Endothelial cell of umbilical vein (primary cell): ENCODE measurements around the gene PADI1. TPM values are rescaled to one million over a fixed set of nuclear protein-coding genes. Genes with fewer than 3 reads are reported as not detected.

ENCODE experiments used
- BruUV-seq: library from RNA; stranded (reverse); fragments of 400-500 nt; replicated peaks from 2 replicates; lab custom pipeline; 2021; lab: Mats Ljungman, UMichigan
- CTCF ChIA-PET: fragments of 300-600, 350-600 bp; sonication (Branson Sonifier 250); formaldehyde crosslinking; loops from one replicate; lab custom pipeline; 2021; ENCODE audit warnings: antibody characterized with exemption, inconsistent platforms; lab: Charles Lee
- POLR2A ChIA-PET: fragments of 300-600, 350-600 bp; sonication (Branson Sonifier 250); formaldehyde crosslinking; loops from one replicate; lab custom pipeline; 2021; ENCODE audit warnings: antibody characterized with exemption, inconsistent platforms; lab: Charles Lee
- DNase-seq: peaks from one replicate; pipeline ENCODE4 v3.0.0-alpha.2; 2011; ENCODE audit warnings: low read depth, low spot score
- FAIRE-seq: peaks from 2 replicates; lab custom pipeline; 2011; peaks lifted over from hg19 to GRCh38; lab: Jason Lieb, UNC
- H2AFZ ChIP-seq: 2 replicates; pipeline ENCODE4 v1.6.0; 2012; ENCODE audit warnings: low read depth, low read length, control low read depth, inconsistent platforms
- H3K27ac ChIP-seq: 2 replicates; pipeline ENCODE4 v1.5.1; 2011; ENCODE audit warnings: low read depth, mild to moderate bottlenecking, control low read depth, low read length, moderate library complexity; ENCODE audit not compliant: insufficient read depth
- H3K27me3 ChIP-seq, 2 experiments: 2 replicates each; pipeline versions ENCODE4 v1.6.0 to v1.6.1; 2011; ENCODE audit warnings: low read length in 2 of 2, mixed read lengths in 1 of 2; ENCODE audit not compliant: control insufficient read depth in 2 of 2, insufficient read depth in 2 of 2
- H3K36me3 ChIP-seq, 2 experiments: 2 replicates in 1 of 2; 3 replicates in 1 of 2; pipeline ENCODE4 v1.5.1; 2011; ENCODE audit warnings: low read length in 2 of 2, mild to moderate bottlenecking in 1 of 2, moderate library complexity in 1 of 2; ENCODE audit not compliant: control insufficient read depth in 2 of 2, insufficient read depth in 2 of 2; ENCODE audit errors: extremely low read depth in 1 of 2
- H3K4me1 ChIP-seq: 3 replicates; pipeline ENCODE4 v1.5.1; 2011; ENCODE audit warnings: mild to moderate bottlenecking, low read length; ENCODE audit not compliant: control insufficient read depth, insufficient read depth; ENCODE audit errors: extremely low read depth
- H3K4me2 ChIP-seq: 2 replicates; pipeline ENCODE4 v1.6.1; 2011; ENCODE audit warnings: low read length, control low read depth, mixed read lengths; ENCODE audit not compliant: insufficient read depth
- H3K4me3 ChIP-seq, 3 experiments: fragments of 200-600 bp in 1 of 3; sonication (generic), shearing (Covaris generic) in 1 of 3; replicated peaks in 1 of 3; 2 replicates each; pipeline ENCODE4 v1.5.1; 2011 to 2016; ENCODE audit warnings: control low read depth in 3 of 3, low read length in 3 of 3, mild to moderate bottlenecking in 2 of 3, inconsistent platforms in 1 of 3, low read depth in 1 of 3, moderate library complexity in 1 of 3; ENCODE audit not compliant: insufficient read depth in 1 of 3
- H3K79me2 ChIP-seq: 2 replicates; pipeline ENCODE4 v1.6.0; 2012; ENCODE audit warnings: low read length, inconsistent platforms; ENCODE audit not compliant: control insufficient read depth, insufficient read depth
- H3K9ac ChIP-seq: replicated peaks from 2 replicates; pipeline ENCODE3; 2011; ENCODE audit warnings: low read length, control low read depth; ENCODE audit not compliant: insufficient read depth; ENCODE audit errors: extremely low read depth
- H3K9me1 ChIP-seq: replicated peaks from 3 replicates; pipeline ENCODE4 v1.6.0; 2011; ENCODE audit warnings: mild to moderate bottlenecking, low read length; ENCODE audit not compliant: control insufficient read depth, insufficient read depth; ENCODE audit errors: extremely low read depth
- H3K9me3 ChIP-seq: replicated peaks from 2 replicates; pipeline ENCODE4 v1.5.1; 2012; ENCODE audit warnings: low read length, inconsistent platforms; ENCODE audit not compliant: control insufficient read depth, insufficient read depth
- H4K20me1 ChIP-seq: replicated peaks from 2 replicates; pipeline ENCODE3; 2011; ENCODE audit warnings: mild to moderate bottlenecking, low read length; ENCODE audit not compliant: control insufficient read depth, insufficient read depth; ENCODE audit errors: extremely low read depth
- EZH2 ChIP-seq: IDR thresholded peaks from 2 replicates; pipeline ENCODE4 v1.6.1; 2012; ENCODE audit warnings: borderline replicate concordance, low read depth, mild to moderate bottlenecking, moderate library complexity, low read length, inconsistent platforms; ENCODE audit not compliant: severe bottlenecking
- FOS ChIP-seq: IDR thresholded peaks from 2 replicates; pipeline ENCODE4 v1.6.1; 2011; ENCODE audit warnings: mild to moderate bottlenecking, low read length, moderate library complexity, borderline replicate concordance; ENCODE audit not compliant: insufficient read depth
- GATA2 ChIP-seq: IDR thresholded peaks from 2 replicates; pipeline ENCODE4 v1.7.0; 2011; ENCODE audit warnings: low read depth, mild to moderate bottlenecking, moderate library complexity, mixed read lengths, low read length; ENCODE audit not compliant: insufficient read length, insufficient read depth
- JUN ChIP-seq: IDR thresholded peaks from 2 replicates; pipeline ENCODE4 v1.6.1; 2011; ENCODE audit warnings: borderline replicate concordance, low read depth; ENCODE audit not compliant: insufficient read length, insufficient read depth
- MAX ChIP-seq: IDR thresholded peaks from 2 replicates; pipeline ENCODE4 v1.6.1; 2011; ENCODE audit not compliant: insufficient read depth, insufficient read length
- MYC ChIP-seq: IDR thresholded peaks from one replicate; pipeline ENCODE4 v1.6.1; 2011; ENCODE audit warnings: mild to moderate bottlenecking, low read depth, low read length
- POLR2A ChIP-seq: IDR thresholded peaks from 2 replicates; pipeline ENCODE4 v1.6.1; 2012; ENCODE audit warnings: low read depth, mild to moderate bottlenecking, control low read depth, low read length
- POLR2AphosphoS5 ChIP-seq: IDR thresholded peaks from 2 replicates; pipeline ENCODE4 v1.6.1; 2012; ENCODE audit warnings: low read depth, mild to moderate bottlenecking, control low read depth, low read length, moderate library complexity; ENCODE audit not compliant: insufficient read depth
- dilution Hi-C: fragments of 300-500 bp; cut with MboI; formaldehyde crosslinking; loops from one replicate; pipeline ENCODE4 v1.15.0; 2019; ENCODE audit warnings: low sequenced_read_pairs; ENCODE audit not compliant: extremely low pct_ligation_motif_present
- intact Hi-C: fragments of 100-400 bp; cut with micrococcal nuclease; formaldehyde crosslinking; loops from one replicate; pipeline ENCODE4 v1.10.0; 2022
- polyA plus RNA-seq, 4 experiments: library from polyadenylated mRNA; depleted of rRNA in 3 of 4; stranded (reverse) in 3 of 4; unstranded in 1 of 4; fragments of >200 nt; gene quantifications; 2 replicates each; pipeline versions ENCODE4 v1.2.1 to v1.2.3, GENCODE V29; 2011 to 2012; ENCODE audit warnings: missing spikeins in 1 of 4
- total RNA-seq: library from RNA; stranded (reverse); gene quantifications from 2 replicates; pipeline ENCODE4 v1.2.3, GENCODE V29; 2021
- TF ChIP-seq, protein P1 (sequence below), 2 donors: IDR thresholded peaks; 1 replicate in 1 of 2; 2 replicates in 1 of 2; pipeline ENCODE4 v1.5.1; 2011; ENCODE audit warnings: low read length in 2 of 2, mild to moderate bottlenecking in 2 of 2, moderate library complexity in 2 of 2, control low read depth in 1 of 2, inconsistent platforms in 1 of 2, low read depth in 1 of 2; ENCODE audit not compliant: insufficient read depth in 1 of 2; ENCODE audit errors: extremely low read depth in 1 of 2

The PADI1 gene
- total and polyA plus RNA-seq, 2 donors (not counting 3 experiments of a cell fraction or from before 2014, with no cell fraction given): 0.01 TPM; not detected in 1

DNA sequence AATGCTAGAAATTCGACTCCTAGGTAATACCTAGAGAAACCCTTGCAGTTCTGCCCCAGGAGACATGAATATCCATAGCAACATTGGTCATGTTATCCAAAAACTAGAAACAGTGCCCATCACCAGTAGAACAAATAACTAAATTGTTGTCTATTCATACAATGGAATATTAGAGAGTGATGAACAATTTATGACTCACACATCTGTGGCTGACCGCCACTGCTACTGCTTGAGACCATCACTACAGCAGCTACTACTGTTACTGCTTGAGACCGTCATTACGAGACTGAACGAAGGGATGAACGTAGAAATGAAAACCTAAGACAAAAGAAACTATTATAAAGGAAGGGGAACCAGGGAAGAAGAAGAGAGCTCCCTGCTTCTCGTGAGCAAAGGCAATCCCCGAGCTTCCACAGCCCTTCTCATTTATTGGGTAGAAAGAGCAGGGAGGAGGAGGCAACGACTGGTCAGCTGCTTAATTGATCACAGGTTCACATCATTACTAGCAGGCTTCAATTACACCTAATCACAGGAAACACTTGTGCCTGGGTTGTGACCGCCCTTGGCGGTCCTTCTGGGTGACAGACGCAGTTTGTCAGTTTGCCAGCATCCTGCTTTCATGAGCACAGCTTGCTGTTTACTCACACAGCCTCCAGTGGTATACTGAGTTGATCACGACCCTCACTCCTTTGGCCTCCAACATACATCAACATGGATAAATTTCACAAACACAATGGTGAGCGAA lies 88.9 kb downstream of the PADI1 start:
- peaks cover 4% of the 10 kb centered on the region for H3K4me1 ChIP-seq
- no peak overlapping the region for H3K4me2 ChIP-seq
- no peak for DNase-seq
- ChIA-PET CTCF (no interaction called here), POLR2A (no interaction called here)
- FAIRE-seq: no peak
- no peaks in the 10 kb centered on the region for H3K27me3 ChIP-seq
- no peaks in the 10 kb centered on the region for H3K9me3 ChIP-seq
- H3K4me3 ChIP-seq: no peak overlapping the region
- H2AFZ ChIP-seq: no peak overlapping the region
- BruUV-seq: no TSS peak
- H3K9me1 ChIP-seq: no peaks in the 10 kb centered on the region
- H3K36me3 ChIP-seq: no peaks in the 10 kb centered on the region
- TF ChIP-seq EZH2 (no peak), MYC (no peak), POLR2AphosphoS5 (no peak), GATA2 (no peak), POLR2A (no peak), JUN (no peak), MAX (no peak), FOS (no peak)
- TF ChIP-seq, protein P1, sequence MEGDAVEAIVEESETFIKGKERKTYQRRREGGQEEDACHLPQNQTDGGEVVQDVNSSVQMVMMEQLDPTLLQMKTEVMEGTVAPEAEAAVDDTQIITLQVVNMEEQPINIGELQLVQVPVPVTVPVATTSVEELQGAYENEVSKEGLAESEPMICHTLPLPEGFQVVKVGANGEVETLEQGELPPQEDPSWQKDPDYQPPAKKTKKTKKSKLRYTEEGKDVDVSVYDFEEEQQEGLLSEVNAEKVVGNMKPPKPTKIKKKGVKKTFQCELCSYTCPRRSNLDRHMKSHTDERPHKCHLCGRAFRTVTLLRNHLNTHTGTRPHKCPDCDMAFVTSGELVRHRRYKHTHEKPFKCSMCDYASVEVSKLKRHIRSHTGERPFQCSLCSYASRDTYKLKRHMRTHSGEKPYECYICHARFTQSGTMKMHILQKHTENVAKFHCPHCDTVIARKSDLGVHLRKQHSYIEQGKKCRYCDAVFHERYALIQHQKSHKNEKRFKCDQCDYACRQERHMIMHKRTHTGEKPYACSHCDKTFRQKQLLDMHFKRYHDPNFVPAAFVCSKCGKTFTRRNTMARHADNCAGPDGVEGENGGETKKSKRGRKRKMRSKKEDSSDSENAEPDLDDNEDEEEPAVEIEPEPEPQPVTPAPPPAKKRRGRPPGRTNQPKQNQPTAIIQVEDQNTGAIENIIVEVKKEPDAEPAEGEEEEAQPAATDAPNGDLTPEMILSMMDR (IDR thresholded peaks at IDR 0.05; ENCODE audit: extremely low read depth in 1 of 2, insufficient read depth in 1 of 2, low read depth in 1 of 2, low read length in 2 of 2): no peak
- no peaks in the 10 kb centered on the region for H3K79me2 ChIP-seq
- no peaks in the 10 kb centered on the region for H4K20me1 ChIP-seq
- dilution Hi-C loops: no loop called here
- intact Hi-C loops: no loop called here
- H3K9ac ChIP-seq: no peak overlapping the region
- no peak overlapping the region for H3K27ac ChIP-seq
